Measurements from ENCODE around the gene TSPAN15. TPM values are rescaled to one million over a fixed set of nuclear protein-coding genes. Genes with fewer than 3 reads are reported as not detected.

Gene TSPAN15
- total and polyA plus RNA-seq, 2 of the 4 experiments (the other 2 are of a cell fraction), result 0.48 TPM; not detected in 1

DNA sequence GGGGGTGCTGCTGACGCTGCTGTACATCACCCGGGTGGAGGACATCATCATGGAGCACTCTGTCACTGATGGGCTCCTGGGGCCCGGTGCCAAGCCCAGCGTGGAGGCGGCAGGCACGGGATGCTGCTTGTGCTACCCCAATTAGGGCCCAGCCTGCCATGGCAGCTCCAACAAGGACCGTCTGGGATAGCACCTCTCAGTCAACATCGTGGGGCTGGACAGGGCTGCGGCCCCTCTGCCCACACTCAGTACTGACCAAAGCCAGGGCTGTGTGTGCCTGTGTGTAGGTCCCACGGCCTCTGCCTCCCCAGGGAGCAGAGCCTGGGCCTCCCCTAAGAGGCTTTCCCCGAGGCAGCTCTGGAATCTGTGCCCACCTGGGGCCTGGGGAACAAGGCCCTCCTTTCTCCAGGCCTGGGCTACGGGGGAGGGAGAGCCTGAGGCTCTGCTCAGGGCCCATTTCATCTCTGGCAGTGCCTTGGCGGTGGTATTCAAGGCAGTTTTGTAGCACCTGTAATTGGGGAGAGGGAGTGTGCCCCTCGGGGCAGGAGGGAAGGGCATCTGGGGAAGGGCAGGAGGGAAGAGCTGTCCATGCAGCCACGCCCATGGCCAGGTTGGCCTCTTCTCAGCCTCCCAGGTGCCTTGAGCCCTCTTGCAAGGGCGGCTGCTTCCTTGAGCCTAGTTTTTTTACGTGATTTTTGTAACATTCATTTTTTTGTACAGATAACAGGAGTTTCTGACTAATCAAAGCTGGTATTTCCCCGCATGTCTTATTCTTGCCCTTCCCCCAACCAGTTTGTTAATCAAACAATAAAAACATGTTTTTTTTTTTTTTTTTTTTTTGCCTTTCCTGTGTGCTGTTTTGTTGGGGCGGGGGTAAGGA lies 55.8 kb downstream of the TSPAN15 start:
- no peak overlapping the region for H3K56ac ChIP-seq (ENCODE audit: extremely low read depth, insufficient read depth, low read length)
- DNase-seq (no peak), ATAC-seq (ENCODE audit: low read depth) (no peak)
- in situ Hi-C loops (cut with MboI; ENCODE audit: low sequenced_read_pairs) (loop anchor here (10.0 to 25.0 kb wide), 2 partner anchors 272 to 405 kb away; no protein-coding TSS in a partner anchor), dilution Hi-C loops (cut with HindIII; ENCODE audit: low sequenced_read_pairs, unreplicated experiment) (no loop called here), intact Hi-C loops (cut with micrococcal nuclease) (loop anchor here (1.0 kb wide), 2 partner anchors 94 to 99 kb away; no protein-coding TSS in a partner anchor)
- CTCF ChIA-PET, result interaction anchor here (0.6 to 1.3 kb wide), 5 partner anchors 8 to 468 kb away, joined by 3 to 5 read pairs (median 3); no protein-coding TSS in a partner anchor
- H3K18ac ChIP-seq (ENCODE audit: low read depth, low read length), result no peak overlapping the region
- H4K5ac ChIP-seq (ENCODE audit: low read depth, low read length), result no peak overlapping the region
- no peak overlapping the region for H3K27ac ChIP-seq (ENCODE audit: insufficient read depth, low read length)
- no peaks in the 10 kb centered on the region for H4K20me1 ChIP-seq (ENCODE audit: insufficient read depth, low read length)
- no peak overlapping the region for H3K9ac ChIP-seq (ENCODE audit: low read depth, low read length)
- H3K4me3 ChIP-seq (ENCODE audit: insufficient read depth, low read depth, low read length), result no peak overlapping the region
- no peak overlapping the region for H2BK120ac ChIP-seq (ENCODE audit: low read depth, low read length)
- H2BK20ac ChIP-seq (ENCODE audit: low read depth, low read length), result no peak overlapping the region
- no peak overlapping the region for H3K23ac ChIP-seq (ENCODE audit: low read depth, low read length)
- no peak for TF ChIP-seq FOS (IDR thresholded peaks at IDR 0.05; ENCODE audit: low read depth, low read length)
- TF ChIP-seq RCOR1 (IDR thresholded peaks at IDR 0.05; ENCODE audit: insufficient replicate concordance, low read length), result no peak
- TF ChIP-seq MAZ (IDR thresholded peaks at IDR 0.05; ENCODE audit: borderline replicate concordance, low read depth, low read length), result no peak
- TF ChIP-seq SMC3 (IDR thresholded peaks at IDR 0.05; ENCODE audit: low read depth, low read length), result no peak
- no peak overlapping the region for H3K14ac ChIP-seq (replicated peaks; ENCODE audit: low read depth, low read length)
- H2BK15ac ChIP-seq (ENCODE audit: low read depth, low read length), result no peak overlapping the region
- H3K36me3 ChIP-seq (ENCODE audit: control insufficient read depth, insufficient read depth, low read length), result no peaks in the 10 kb centered on the region
- peak overlapping the region; percentile 90 for H2AFZ ChIP-seq (replicated peaks; ENCODE audit: low read length, poor library complexity)
- no peaks in the 10 kb centered on the region for H3K9me3 ChIP-seq (ENCODE audit: control insufficient read depth, insufficient read depth, low read length)
- POLR2A ChIA-PET (ENCODE audit: unreplicated experiment), result no interaction called here
- H3K4ac ChIP-seq (ENCODE audit: low read depth, low read length), result no peak overlapping the region
- WGBS, 2 experiments (ENCODE audit: extremely low coverage in 2 of 2, insufficient read length in 1 of 2), result no CpG with 5 or more reads among the region's 19 CpGs
- no peak overlapping the region for H4K91ac ChIP-seq (ENCODE audit: insufficient read depth, low read depth, low read length)
- no peak overlapping the region for H2AK9ac ChIP-seq (replicated peaks; ENCODE audit: low read depth, low read length, poor library complexity)
- H2BK5ac ChIP-seq (ENCODE audit: low read depth, low read length, poor library complexity, severe bottlenecking), result no peak overlapping the region
- H3K9me1 ChIP-seq (ENCODE audit: insufficient read depth, low read length), result no peaks in the 10 kb centered on the region
- BruUV-seq (replicated peaks), result no TSS peak
- H3K27me3 ChIP-seq (ENCODE audit: control insufficient read depth, insufficient read depth, low read length), result peaks cover 40% of the 10 kb centered on the region
- H3K4me1 ChIP-seq (ENCODE audit: control insufficient read depth, insufficient read depth, low read length), result no peaks in the 10 kb centered on the region
- H3K4me2 ChIP-seq (ENCODE audit: low read depth, low read length), result no peak overlapping the region
- H3K79me1 ChIP-seq (ENCODE audit: low read depth in 1 of 2, low read length in 2 of 2), result no peaks in the 10 kb centered on the region
- H2AK5ac ChIP-seq (ENCODE audit: low read depth, low read length), result no peak overlapping the region
- H4K8ac ChIP-seq (ENCODE audit: low read depth in 2 of 2, low read length in 2 of 2), result no peak overlapping the region
